NOMO-1 treated with DMSO at 0.1 percent for 48 hours (cell line): ENCODE measurements around the gene ACAD9.
"Not testable (repeated sequence)": the region's sequence is repeated elsewhere in the genome, so short reads cannot be mapped to it uniquely, and the experiment has no call there.

Experiments used
- DNase-seq: peaks from one replicate; lab custom pipeline; 2025; ENCODE audit not compliant: unreplicated experiment; lab: John Stamatoyannopoulos, UW

ACAD9 gene

GRCh38 chr3:128859630-128860029 is 19.8 kb upstream of the ACAD9 start:
- peak; percentile 50 for DNase-seq

GRCh38 chr3:128861491-128861890 is 17.9 kb upstream of the ACAD9 start:
- no peak for DNase-seq

- DNase-seq = no peak
These were observed 15.9 kb upstream of the ACAD9 start for GRCh38 chr3:128863560-128863959.

DNA sequence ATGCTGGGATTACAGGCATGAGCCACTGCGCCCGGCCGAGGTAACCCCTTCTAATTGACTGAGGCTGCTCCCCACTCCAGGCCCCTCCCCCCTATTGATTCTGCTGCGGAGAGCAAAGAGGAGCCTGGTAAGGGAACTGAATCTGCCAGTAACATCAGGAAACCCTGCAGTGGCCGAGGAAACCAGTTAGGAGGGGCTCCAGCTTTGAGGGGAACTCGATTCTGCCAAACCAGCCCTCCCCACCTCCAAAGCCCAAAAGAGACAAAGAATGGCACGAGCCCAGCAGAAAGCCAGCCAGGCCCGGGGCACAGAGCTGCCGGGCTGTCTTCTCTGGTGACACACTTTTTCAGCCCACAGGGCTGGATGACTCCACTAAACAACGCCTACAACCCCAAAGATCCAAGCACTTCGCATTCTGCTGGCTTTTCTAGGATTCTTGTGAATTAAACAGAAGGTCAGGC is 15.0 kb upstream of the ACAD9 start:
- DNase-seq = peak; percentile 90

- DNase-seq = peak; percentile 77
These were observed 14.3 kb upstream of the ACAD9 start for GRCh38 chr3:128864849-128865804.

DNA sequence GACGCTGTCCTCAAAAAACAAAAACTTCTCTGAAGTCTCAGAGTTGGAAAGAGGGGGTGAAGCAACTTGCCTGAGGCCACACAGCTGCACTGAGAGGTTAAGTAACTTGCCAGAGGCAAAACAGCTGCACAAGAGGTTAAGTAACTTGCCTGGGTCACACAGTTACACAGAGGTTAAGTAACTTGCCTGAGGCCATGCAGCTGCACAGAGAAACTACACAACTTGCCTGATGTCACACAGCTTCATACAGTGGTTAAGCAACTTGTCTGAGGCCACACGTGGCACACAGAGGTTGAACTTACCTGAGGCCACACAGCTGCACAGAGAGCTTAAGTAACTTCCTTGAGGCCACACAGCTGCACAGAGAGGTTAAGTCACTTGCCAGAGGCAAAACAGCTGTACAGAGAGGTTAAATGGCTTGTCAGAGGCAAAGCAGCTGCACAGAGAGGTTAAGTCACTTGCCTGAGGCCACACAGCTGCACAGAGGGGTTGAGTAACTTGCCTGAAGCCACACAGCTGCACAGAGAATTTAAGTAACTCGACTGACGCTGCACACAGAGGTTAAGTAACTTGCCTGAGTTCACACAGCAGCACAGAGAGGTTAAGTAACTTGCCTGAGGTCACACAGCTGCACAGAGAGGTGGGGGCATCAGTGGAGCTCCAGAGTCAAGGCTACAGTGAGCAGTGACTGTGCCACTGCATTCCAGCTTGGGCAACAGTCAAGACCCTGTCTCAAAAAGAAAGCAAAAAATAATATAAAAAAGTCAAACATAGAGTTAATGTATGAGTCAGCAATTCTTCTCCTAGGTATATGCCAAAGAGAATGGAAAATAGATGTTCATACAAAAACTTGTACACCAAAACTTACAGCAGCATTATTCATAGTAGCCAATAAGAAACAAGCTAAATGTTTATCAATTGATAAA is 12.0 kb upstream of the ACAD9 start:
- peak; percentile 41 for DNase-seq

DNA sequence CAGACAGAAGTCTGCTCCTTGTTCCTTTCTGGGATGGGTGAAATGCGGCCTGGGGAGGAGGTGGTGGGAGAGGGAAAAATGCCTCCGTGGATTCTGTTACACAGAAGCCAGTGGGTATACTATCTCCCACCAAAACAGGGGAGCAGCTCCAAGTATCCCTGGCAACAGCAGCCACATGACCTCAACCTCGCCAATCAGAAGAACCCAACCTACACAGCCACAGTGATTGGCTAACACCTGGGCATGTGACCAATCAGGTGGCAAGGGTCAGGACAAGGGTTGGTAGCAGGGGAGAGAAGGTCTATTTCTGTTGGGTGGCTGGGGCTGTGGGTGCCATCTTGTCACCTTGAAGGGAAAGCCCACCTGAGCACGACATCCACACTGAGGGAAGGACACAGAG is 9.1 kb upstream of the ACAD9 start:
- DNase-seq = no peak

- DNase-seq = no peak
These were observed 7.1 kb upstream of the ACAD9 start for GRCh38 chr3:128872282-128872681.

DNA sequence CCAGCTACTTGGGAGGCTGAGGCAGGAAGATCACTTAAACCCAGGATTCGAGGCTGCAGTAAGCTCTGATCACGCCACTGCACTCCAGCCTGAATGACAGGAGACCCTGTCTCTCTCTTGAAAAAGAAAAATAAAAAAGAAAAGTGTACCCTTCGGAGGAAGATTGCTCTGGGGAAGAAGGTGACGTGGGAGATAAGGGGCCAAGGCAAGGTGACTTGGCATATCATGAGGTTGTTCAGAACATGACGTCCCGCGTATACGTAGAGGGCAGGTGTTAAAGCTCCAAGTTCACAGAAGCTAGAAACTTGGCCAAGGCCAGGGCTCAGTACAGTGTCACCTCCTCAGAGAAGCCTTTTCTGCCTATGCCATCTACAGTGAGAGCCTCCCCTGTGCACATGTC is 6.7 kb upstream of the ACAD9 start:
- DNase-seq = no peak

DNA sequence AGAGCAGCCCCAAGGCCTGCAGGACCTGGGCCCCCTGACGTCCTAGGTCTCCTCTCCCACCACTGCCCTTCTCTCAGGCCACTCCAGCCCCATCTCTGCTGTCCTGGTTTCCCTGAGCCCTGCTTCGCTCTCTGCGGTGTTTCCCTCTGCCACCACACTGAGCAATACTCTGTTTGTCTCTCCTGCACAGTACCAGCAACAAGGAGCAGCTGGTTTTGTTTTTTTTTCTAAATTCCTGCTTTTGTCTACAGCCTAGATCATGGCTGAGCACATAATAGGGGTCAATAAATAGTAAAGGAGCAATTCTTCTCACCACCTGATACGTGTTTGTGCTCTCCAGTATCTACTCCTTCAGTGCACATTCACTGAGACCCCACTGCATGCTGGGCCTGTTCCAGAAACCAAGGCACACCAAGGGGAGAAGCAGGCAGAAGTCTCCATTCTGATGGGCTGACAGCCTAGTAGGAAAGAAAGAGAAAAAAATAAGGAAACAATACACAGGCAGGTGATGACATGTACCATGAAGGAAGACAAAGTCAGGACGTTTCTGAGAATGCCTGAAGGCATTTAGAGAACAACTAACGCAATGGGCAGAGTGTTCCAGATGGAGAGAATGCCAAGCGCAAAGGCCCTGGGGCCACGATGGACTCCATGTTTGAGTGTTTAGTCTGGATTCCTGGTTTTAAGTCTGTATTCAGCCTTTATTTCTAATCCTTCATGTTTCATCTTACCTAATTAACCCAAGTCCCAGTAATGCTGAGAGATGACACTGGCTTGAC is 6.0 kb upstream of the ACAD9 start:
- no peak for DNase-seq

GRCh38 chr3:128874481-128875180 is 4.8 kb upstream of the ACAD9 start:
- DNase-seq = no peak

DNA sequence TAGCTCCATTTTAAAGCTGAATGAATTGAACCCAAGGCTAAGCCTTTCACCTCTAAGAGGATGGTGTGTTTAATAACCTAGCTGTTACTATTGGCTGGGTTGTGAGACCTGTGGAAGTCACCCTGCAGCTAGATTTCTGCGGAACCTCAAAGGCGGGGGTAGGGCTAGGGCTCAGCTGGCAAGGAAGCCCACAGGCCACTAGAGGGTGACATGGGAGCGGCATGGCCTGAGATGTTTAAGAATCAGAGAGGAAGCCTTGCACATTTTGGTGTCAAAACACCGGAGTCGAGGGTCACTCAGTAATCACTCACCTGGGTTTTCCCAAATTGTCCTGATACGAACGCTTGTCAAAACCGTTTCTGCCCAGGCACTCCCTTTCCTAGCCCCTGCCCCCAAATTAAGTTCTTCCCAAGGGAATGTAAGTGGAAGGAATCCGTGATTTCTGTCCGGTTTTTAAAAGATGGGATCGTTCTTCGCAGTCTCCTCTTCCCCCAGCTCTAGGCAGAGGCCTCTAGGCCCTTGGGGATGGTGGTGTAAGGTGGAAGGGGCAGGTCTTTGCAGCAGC is 3.8 kb upstream of the ACAD9 start:
- DNase-seq = peak; percentile 93

- DNase-seq = no peak
These were observed 1.4 kb upstream of the ACAD9 start for GRCh38 chr3:128878011-128878457.

DNA sequence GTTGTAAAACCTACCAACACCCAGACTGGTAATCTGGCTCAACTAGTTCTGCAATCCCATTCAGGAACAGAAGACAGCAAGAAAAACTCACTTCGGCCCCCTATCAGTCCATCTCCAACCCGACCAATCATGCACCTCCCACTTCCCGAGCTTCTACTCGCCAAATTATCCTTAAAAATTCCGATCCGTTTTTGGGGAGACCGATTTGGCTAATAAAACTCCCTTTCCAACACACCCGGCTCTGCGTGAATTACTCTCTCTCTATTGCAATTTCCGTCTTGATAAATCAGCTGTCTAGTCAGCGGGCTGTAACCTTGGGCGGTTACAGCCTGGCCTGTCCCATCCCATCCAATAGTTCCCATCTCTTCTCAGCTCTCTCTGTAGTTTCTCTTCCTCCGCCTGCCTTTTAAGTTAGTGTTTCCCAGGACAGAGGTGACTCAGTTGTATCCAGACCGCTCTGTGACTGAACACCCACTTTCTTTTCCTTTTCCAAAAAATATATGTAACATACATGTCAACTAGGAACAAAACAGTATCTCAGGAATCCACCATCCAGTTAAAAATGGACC is 780 bp upstream of the ACAD9 start:
- peak; percentile 84 for DNase-seq

GRCh38 chr3:128879991-128880390 is 571 bp downstream of the ACAD9 start:
- no peak for DNase-seq

GRCh38 chr3:128880455-128880854 is 1.0 kb downstream of the ACAD9 start:
- not testable (repeated sequence) for DNase-seq

DNA sequence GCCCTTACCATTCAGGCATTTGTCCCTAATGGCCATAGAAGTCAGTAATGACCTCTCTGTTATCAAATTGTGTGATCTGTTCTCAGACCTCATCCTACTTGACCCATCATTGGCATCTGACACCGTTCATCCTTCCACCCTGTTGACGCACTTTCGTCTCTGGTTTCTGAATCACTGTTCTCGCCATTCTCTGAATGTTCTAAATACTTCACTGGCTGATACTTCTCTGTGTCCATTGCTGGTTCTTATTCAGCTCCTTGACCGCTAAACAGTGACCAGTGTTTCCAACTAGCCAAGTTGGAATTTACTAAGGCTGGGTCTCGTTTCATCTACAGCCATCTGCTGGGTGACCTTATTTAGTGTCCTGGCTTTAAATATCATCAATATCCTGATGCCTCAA is 2.2 kb downstream of the ACAD9 start:
- DNase-seq = no peak

GRCh38 chr3:128882719-128883118 is 3.3 kb downstream of the ACAD9 start:
- DNase-seq = no peak

DNA sequence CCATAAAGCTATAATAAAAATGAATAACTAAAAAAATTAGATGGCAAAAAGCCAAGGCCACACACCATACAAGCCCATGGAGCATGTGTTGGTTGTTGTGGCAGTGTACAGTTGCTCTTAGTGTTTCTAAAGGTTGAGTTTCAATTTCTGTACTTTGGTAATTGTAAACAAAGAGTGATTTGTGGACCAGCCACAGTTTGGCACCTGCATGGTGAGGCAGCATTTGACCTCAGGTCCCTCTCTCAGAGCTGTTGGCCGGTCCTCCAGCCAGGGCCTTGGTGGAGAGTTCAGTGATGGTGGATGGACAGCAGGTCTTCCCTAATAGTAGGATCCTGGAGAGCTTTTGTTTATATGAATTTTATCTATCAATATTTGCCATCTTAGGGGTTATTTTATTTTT is 5.6 kb downstream of the ACAD9 start:
- no peak for DNase-seq
